K562 (cell line): ENCODE results near the gene HPS4. TPM values are rescaled to one million over a fixed set of nuclear protein-coding genes. Genes with fewer than 3 reads are reported as not detected.

Experiments
- ATAC-seq: fragments of 200-7000 bp; cut with Tn5 transposase; 3 replicates; pipeline ENCODE4 v1.9.1; 2020; ENCODE audit warnings: moderate library complexity
- BruUV-seq: library from RNA; stranded (reverse); fragments of 400-500 nt; replicated peaks from 2 replicates; lab custom pipeline; 2021; lab: Mats Ljungman, UMichigan
- CTCF ChIA-PET: fragments of 300-600 bp; formaldehyde crosslinking; extraction: SDS; loops from one replicate; lab custom pipeline; 2021; ENCODE audit warnings: low intra/inter-chr PET ratio; lab: Yijun Ruan, JAX
- POLR2A ChIA-PET: fragments of 300-600, 350-650 bp; sonication (Branson Sonifier 250); formaldehyde crosslinking; extraction: SDS; loops from one replicate; lab custom pipeline; 2021; ENCODE audit warnings: antibody characterized with exemption, inconsistent platforms; lab: Yijun Ruan, JAX
- DNase-seq, 4 experiments: peaks; one replicate each; pipeline versions ENCODE4 v3.0.0 to v3.0.0-alpha.2; 2011 to 2018; ENCODE audit warnings: low spot score in 3 of 4, mixed read lengths in 3 of 4; ENCODE audit errors: extremely low read depth in 1 of 4
- FAIRE-seq: peaks from 2 replicates; lab custom pipeline; 2011; peaks lifted over from hg19 to GRCh38; lab: Jason Lieb, UNC
- H2AFZ ChIP-seq: 2 replicates; pipeline ENCODE4 v1.6.0; 2011; ENCODE audit warnings: low read depth, low read length, control low read depth, inconsistent platforms
- H3K27ac ChIP-seq: fragments of 200-600 bp; 3 replicates; pipeline ENCODE4 v1.8.0; 2011; ENCODE audit warnings: low read depth, mild to moderate bottlenecking, control low read depth, inconsistent platforms, low read length, moderate library complexity, mixed read lengths; ENCODE audit errors: extremely low read depth
- H3K27me3 ChIP-seq, 2 experiments: fragments of 300-600 bp in 1 of 2; 2 replicates in 1 of 2; 3 replicates in 1 of 2; pipeline versions ENCODE4 v1.6.0 to v1.8.0; 2011; ENCODE audit warnings: inconsistent platforms in 2 of 2, low read length in 2 of 2, mild to moderate bottlenecking in 1 of 2, mixed read lengths in 1 of 2, moderate library complexity in 1 of 2; ENCODE audit not compliant: control insufficient read depth in 2 of 2, insufficient read depth in 2 of 2
- H3K36me3 ChIP-seq: fragments of 300-600 bp; 3 replicates; pipeline ENCODE4 v1.8.0; 2011; ENCODE audit warnings: mild to moderate bottlenecking, low read length, inconsistent platforms; ENCODE audit not compliant: control insufficient read depth, insufficient read depth
- H3K4me1 ChIP-seq, 2 experiments: fragments of 200-600 bp in 1 of 2; replicated peaks in 1 of 2; 2 replicates in 1 of 2; 3 replicates in 1 of 2; pipeline versions ENCODE4 v1.5.1 to v1.8.0; 2011; ENCODE audit warnings: inconsistent platforms in 2 of 2, low read length in 2 of 2, mild to moderate bottlenecking in 1 of 2, mixed read lengths in 1 of 2, moderate library complexity in 1 of 2; ENCODE audit not compliant: control insufficient read depth in 2 of 2, insufficient read depth in 2 of 2
- H3K4me2 ChIP-seq: 2 replicates; pipeline ENCODE4 v1.6.1; 2011; ENCODE audit warnings: low read length, control low read depth, inconsistent platforms, mixed read lengths; ENCODE audit not compliant: insufficient read depth
- H3K4me3 ChIP-seq: fragments of 200-600 bp; sonication (generic), shearing (Covaris generic); 2 replicates; pipeline ENCODE4 v1.5.1; 2016; ENCODE audit warnings: control low read depth, inconsistent platforms
- H3K79me2 ChIP-seq: fragments of 200-600 bp; 3 replicates; pipeline ENCODE4 v1.8.0; 2011; ENCODE audit warnings: low read length, inconsistent platforms; ENCODE audit not compliant: control insufficient read depth, insufficient read depth
- H3K9ac ChIP-seq, 2 experiments: 2 replicates each; pipeline versions ENCODE4 v1.6.0 to v1.6.1; 2011; ENCODE audit warnings: low read depth in 2 of 2, low read length in 2 of 2, control low read depth in 1 of 2, inconsistent platforms in 1 of 2, mild to moderate bottlenecking in 1 of 2, mixed read lengths in 1 of 2; ENCODE audit not compliant: insufficient read depth in 1 of 2
- H3K9me1 ChIP-seq: one replicate; pipeline ENCODE4 v1.6.0; 2011; ENCODE audit warnings: inconsistent platforms, mild to moderate bottlenecking, low read length, moderate library complexity; ENCODE audit not compliant: control insufficient read depth, insufficient read depth
- H3K9me3 ChIP-seq: replicated peaks from 2 replicates; pipeline ENCODE4 v1.5.1; 2011; ENCODE audit warnings: low read depth, low read length, inconsistent platforms; ENCODE audit not compliant: control insufficient read depth, insufficient read depth
- H4K20me1 ChIP-seq: replicated peaks from 2 replicates; pipeline ENCODE4 v1.6.1; 2011; ENCODE audit warnings: low read length, inconsistent platforms, mixed read lengths; ENCODE audit not compliant: control insufficient read depth, insufficient read depth
- BHLHE40 ChIP-seq: IDR thresholded peaks from 2 replicates; pipeline ENCODE4 v1.6.1; 2011; ENCODE audit warnings: low read length, improper control_type of control experiment
- CTCFL ChIP-seq: IDR thresholded peaks from 2 replicates; pipeline ENCODE4 v1.6.1; 2011; ENCODE audit warnings: borderline replicate concordance, low read depth, mild to moderate bottlenecking, moderate library complexity, low read length; ENCODE audit not compliant: insufficient read depth, poor library complexity, severe bottlenecking
- RAD21 ChIP-seq, 2 experiments: fragments of 250-450 bp in 1 of 2; fragments of 450-650 bp in 1 of 2; sonication (Bioruptor Pico) in 1 of 2; formaldehyde crosslinking in 1 of 2; IDR thresholded peaks in 1 of 2; conservative IDR thresholded peaks in 1 of 2; 2 replicates each; pipeline versions ENCODE4 v1.4.0 to v1.8.0; 2020 to 2022; ENCODE audit warnings: mild to moderate bottlenecking in 2 of 2, moderate library complexity in 1 of 2
- RBM17 ChIP-seq: fragments of 200-400 bp; formaldehyde crosslinking; IDR thresholded peaks from 2 replicates; pipeline ENCODE4 v1.6.1; 2017; ENCODE audit warnings: low read depth, mild to moderate bottlenecking, low read length, borderline replicate concordance
- TFAP4 ChIP-seq: sonication (generic); formaldehyde crosslinking; IDR thresholded peaks from 2 replicates; pipeline ENCODE4 v1.8.0; 2022; ENCODE audit warnings: missing genetic modification reagents, mild to moderate bottlenecking, moderate library complexity, borderline replicate concordance
- ZNF584 ChIP-seq: fragments of 200-800 bp; sonication (Bioruptor generic); IDR thresholded peaks from 2 replicates; pipeline ENCODE4 v1.6.1; 2016; ENCODE audit warnings: low read depth, mild to moderate bottlenecking, missing genetic modification characterization, missing compliant biosample characterization
- WGBS: fragments of 100-300 bp; shearing (Covaris generic); methylation state at CpG from one replicate; pipeline ENCODE4 v1.1.6; 2016; ENCODE audit warnings: low coverage, mixed read lengths; ENCODE audit not compliant: insufficient coverage; ENCODE audit errors: missing lambda C conversion rate; 5-methylcytosine and 5-hydroxymethylcytosine counted together
- in situ Hi-C: fragments of 300-500 bp; cut with MboI; formaldehyde crosslinking; loops from 4 replicates; pipeline ENCODE4 v1.15.0; 2018; ENCODE audit warnings: inconsistent platforms, mixed read lengths
- intact Hi-C: fragments of 100-400 bp; cut with micrococcal nuclease; formaldehyde crosslinking; loops from 2 replicates; pipeline ENCODE4 v1.14.2; 2022
- polyA plus RNA-seq, 8 experiments: library from polyadenylated mRNA; depleted of rRNA in 4 of 8; stranded (reverse) in 5 of 8; unstranded in 3 of 8; fragments of >200 nt; fragmentation: Nextera tagmentation in 2 of 8; fragmentation: Illumina TruSeq in 1 of 8; extraction: Ambion mirVana in 2 of 8; extraction: Trizol in 1 of 8; gene quantifications; 2 replicates each; pipeline versions ENCODE4 v1.2.1 to v1.2.3, GENCODE V29; 2011 to 2014; ENCODE audit warnings: inconsistent platforms in 1 of 8, missing spikeins in 1 of 8
- total RNA-seq, 7 experiments: library from RNA; depleted of rRNA in 6 of 7; stranded (reverse); fragments of >200 nt in 6 of 7; fragmentation: Illumina TruSeq in 2 of 7; extraction: Trizol in 2 of 7; gene quantifications; 2 replicates each; pipeline versions ENCODE4 v1.2.1 to v1.2.3, GENCODE V29; 2011 to 2021; ENCODE audit warnings: low replicate concordance in 1 of 7
- TF ChIP-seq, protein P1 (sequence below), 3 experiments: IDR thresholded peaks in 2 of 3; conservative IDR thresholded peaks in 1 of 3; 2 replicates each; pipeline ENCODE4 v1.5.1; 2011 to 2012; ENCODE audit warnings: low read length in 3 of 3, mild to moderate bottlenecking in 3 of 3, control low read depth in 2 of 3, improper control_type of control experiment in 1 of 3, inconsistent platforms in 1 of 3, low read depth in 1 of 3, mixed read lengths in 1 of 3, moderate library complexity in 1 of 3; ENCODE audit not compliant: insufficient read depth in 2 of 3
- TF ChIP-seq, protein P2 (sequence below): sonication (generic); IDR thresholded peaks from 2 replicates; pipeline ENCODE4 v1.6.1; 2016

HPS4 gene
- total and polyA plus RNA-seq, 9 of the 15 experiments (the other 6 are each of a cell fraction or from before 2014, with no cell fraction given) = 12.8 to 29.2 (median 25.3) TPM

DNA sequence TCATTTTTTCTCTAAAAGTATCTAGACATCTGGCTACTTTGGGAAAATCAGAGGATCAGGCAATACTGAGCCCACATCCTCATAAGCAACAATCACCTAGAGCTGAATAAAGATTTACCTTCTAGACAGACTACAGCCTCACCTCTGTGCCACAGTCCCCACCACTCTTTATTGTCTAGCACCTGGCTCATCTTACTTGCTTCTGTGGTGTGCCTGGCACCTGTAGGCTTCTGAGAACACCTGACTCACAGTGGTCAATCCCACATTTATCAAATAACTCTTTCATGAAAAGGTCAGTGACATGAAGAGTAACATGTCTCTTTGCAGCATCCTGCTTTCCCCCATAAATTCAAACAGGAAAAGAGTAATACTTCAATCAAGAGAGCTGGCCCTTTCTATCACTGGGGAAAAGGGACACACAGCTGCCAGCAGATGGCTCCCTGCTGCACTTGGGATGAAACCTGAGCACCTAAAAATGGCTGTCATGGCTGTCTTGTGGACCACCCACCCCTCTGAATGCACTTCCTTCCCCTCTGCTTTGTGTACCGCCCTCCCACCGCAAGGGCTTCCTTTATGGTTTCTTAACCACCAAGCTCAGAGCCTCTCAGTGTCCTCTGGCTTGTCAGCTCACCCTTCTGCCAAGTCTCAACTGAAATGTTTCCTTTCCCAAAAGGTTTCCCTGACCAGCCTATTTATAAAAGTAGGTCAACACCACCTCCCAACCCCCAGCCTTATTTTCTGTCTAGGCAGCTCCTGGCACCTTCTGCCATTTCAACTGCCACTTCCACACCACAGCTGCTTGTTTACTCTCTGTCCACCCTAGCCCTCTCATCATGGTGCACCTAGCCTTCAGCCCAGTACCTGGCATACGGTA is 19.3 kb upstream of the HPS4 start:
- in situ Hi-C loops = no loop called here
- no peak overlapping the region for H3K4me2 ChIP-seq
- H2AFZ ChIP-seq = no peak overlapping the region
- 90% methylated on average over 3 of the region's 3 CpGs for WGBS
- BruUV-seq = no TSS peak
- H3K9me1 ChIP-seq = no peaks in the 10 kb centered on the region
- H3K4me1 ChIP-seq = peaks cover 5 to 7% of the 10 kb centered on the region in 2 experiments; a peak in 3 of 5 replicates
- H4K20me1 ChIP-seq = no peaks in the 10 kb centered on the region
- ChIA-PET POLR2A (interaction anchor here (1.3 to 2.5 kb wide), 2 partner anchors 9 kb away, joined by 5 to 7 read pairs; partner anchors contain the start of gene TFIP11), CTCF (interaction anchor here (0.7 to 1.2 kb wide), 2 partner anchors 163 to 1009 kb away, joined by 4 to 5 read pairs; no protein-coding TSS in a partner anchor)
- FAIRE-seq (peak; percentile 69), ATAC-seq (peak; percentile 86), DNase-seq (peak in 2 of 4 experiments; percentile 31 to 37)
- no peaks in the 10 kb centered on the region; the same call in 2 of the 3 replicates for H3K79me2 ChIP-seq
- no peaks in the 10 kb centered on the region for H3K27me3 ChIP-seq
- H3K36me3 ChIP-seq = peaks cover 83% of the 10 kb centered on the region
- intact Hi-C loops = no loop called here
- H3K27ac ChIP-seq = no peak overlapping the region
- no peaks in the 10 kb centered on the region for H3K9me3 ChIP-seq
- H3K4me3 ChIP-seq = no peak overlapping the region
- no peak overlapping the region for H3K9ac ChIP-seq
- peak; percentile 17; the same call in 1 of the 2 replicates for TF ChIP-seq BHLHE40
- no peak for TF ChIP-seq TFAP4
- TF ChIP-seq RAD21 (CRISPR knock-in tag; conservative IDR thresholded peaks at IDR 0.05 in 1 of 2, IDR thresholded peaks at IDR 0.05 in 1 of 2) = peak; percentile 8 to 58; a peak in 2 of 4 replicates
- TF ChIP-seq CTCFL = peak; percentile 42
- no peak for TF ChIP-seq ZNF584 (CRISPR knock-in tag)
- TF ChIP-seq, protein P1, sequence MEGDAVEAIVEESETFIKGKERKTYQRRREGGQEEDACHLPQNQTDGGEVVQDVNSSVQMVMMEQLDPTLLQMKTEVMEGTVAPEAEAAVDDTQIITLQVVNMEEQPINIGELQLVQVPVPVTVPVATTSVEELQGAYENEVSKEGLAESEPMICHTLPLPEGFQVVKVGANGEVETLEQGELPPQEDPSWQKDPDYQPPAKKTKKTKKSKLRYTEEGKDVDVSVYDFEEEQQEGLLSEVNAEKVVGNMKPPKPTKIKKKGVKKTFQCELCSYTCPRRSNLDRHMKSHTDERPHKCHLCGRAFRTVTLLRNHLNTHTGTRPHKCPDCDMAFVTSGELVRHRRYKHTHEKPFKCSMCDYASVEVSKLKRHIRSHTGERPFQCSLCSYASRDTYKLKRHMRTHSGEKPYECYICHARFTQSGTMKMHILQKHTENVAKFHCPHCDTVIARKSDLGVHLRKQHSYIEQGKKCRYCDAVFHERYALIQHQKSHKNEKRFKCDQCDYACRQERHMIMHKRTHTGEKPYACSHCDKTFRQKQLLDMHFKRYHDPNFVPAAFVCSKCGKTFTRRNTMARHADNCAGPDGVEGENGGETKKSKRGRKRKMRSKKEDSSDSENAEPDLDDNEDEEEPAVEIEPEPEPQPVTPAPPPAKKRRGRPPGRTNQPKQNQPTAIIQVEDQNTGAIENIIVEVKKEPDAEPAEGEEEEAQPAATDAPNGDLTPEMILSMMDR (IDR thresholded peaks at IDR 0.05 in 2 of 3, conservative IDR thresholded peaks at IDR 0.05 in 1 of 3; ENCODE audit: insufficient read depth in 2 of 3, low read depth in 1 of 3, low read length in 3 of 3) = peak; percentile 39 to 58 (median 50); a peak in 5 of 6 replicates
- TF ChIP-seq, protein P2, sequence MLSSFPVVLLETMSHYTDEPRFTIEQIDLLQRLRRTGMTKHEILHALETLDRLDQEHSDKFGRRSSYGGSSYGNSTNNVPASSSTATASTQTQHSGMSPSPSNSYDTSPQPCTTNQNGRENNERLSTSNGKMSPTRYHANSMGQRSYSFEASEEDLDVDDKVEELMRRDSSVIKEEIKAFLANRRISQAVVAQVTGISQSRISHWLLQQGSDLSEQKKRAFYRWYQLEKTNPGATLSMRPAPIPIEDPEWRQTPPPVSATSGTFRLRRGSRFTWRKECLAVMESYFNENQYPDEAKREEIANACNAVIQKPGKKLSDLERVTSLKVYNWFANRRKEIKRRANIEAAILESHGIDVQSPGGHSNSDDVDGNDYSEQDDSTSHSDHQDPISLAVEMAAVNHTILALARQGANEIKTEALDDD = no peak
- no peak for TF ChIP-seq RBM17
